Activated CD4-positive, CD25-positive, alpha-beta regulatory T cell (primary cell): ENCODE measurements around the gene DENND1A.
A peak's percentile ranks its signal among the peaks of the same experiment; 100 is the strongest.
"Not testable (repeated sequence)": the region's sequence is repeated elsewhere in the genome, so short reads cannot be mapped to it uniquely, and the experiment has no call there.

ENCODE experiments used
- DNase-seq, 4 experiments: peaks; one replicate each; lab custom pipeline; 2025; lab: John Stamatoyannopoulos, UW

The DENND1A gene

GRCh38 chr9:123929870-123930831 lies at the start of gene DENND1A:
TSS of gene DENND1A (minus strand) at chr9:123930126. CDS start at chr9:123929905, 221 bp downstream.
- peak; percentile 78 to 83 (median 80) for DNase-seq

- no peak for DNase-seq
Observed at GRCh38 chr9:123978981-123979380, 49.1 kb upstream of the DENND1A start.

GRCh38 chr9:123976579-123976978 lies 46.7 kb upstream of the DENND1A start:
- DNase-seq, result not testable (repeated sequence)

GRCh38 chr9:123975871-123976270 lies 45.9 kb upstream of the DENND1A start:
- no peak for DNase-seq

GRCh38 chr9:123974471-123974870 lies 44.5 kb upstream of the DENND1A start:
- DNase-seq, result no peak

GRCh38 chr9:123973590-123974223 lies 43.8 kb upstream of the DENND1A start:
- DNase-seq, result no peak

- no peak for DNase-seq
Observed at GRCh38 chr9:123972618-123973017, 42.7 kb upstream of the DENND1A start.

GRCh38 chr9:123967323-123967722 lies 37.4 kb upstream of the DENND1A start:
- DNase-seq, result no peak

- DNase-seq, result no peak
Observed at GRCh38 chr9:123965801-123966686, 36.1 kb upstream of the DENND1A start.

- DNase-seq, result no peak
Observed at GRCh38 chr9:123964761-123965160, 34.8 kb upstream of the DENND1A start.

GRCh38 chr9:123960965-123961364 lies 31.0 kb upstream of the DENND1A start:
- DNase-seq, result no peak

GRCh38 chr9:123960366-123960765 lies 30.4 kb upstream of the DENND1A start:
- no peak for DNase-seq

- DNase-seq, result no peak
Observed at GRCh38 chr9:123959787-123960186, 29.9 kb upstream of the DENND1A start.

GRCh38 chr9:123957731-123958130 lies 27.8 kb upstream of the DENND1A start:
- DNase-seq, result no peak

- DNase-seq, result no peak
Observed at GRCh38 chr9:123957168-123957721, 27.3 kb upstream of the DENND1A start.

- no peak for DNase-seq
Observed at GRCh38 chr9:123955637-123956036, 25.7 kb upstream of the DENND1A start.

- DNase-seq, result no peak
Observed at GRCh38 chr9:123954518-123955280, 24.8 kb upstream of the DENND1A start.

GRCh38 chr9:123952641-123953495 lies 22.9 kb upstream of the DENND1A start:
- no peak for DNase-seq

GRCh38 chr9:123948286-123948685 lies 18.4 kb upstream of the DENND1A start:
- no peak for DNase-seq

GRCh38 chr9:123947326-123947725 lies 17.4 kb upstream of the DENND1A start:
- no peak for DNase-seq
